IPS-18c (cell line): Measurements from ENCODE around the gene SPRY4.
"Not testable (repeated sequence)": the region's sequence is repeated elsewhere in the genome, so short reads cannot be mapped to it uniquely, and the experiment has no call there.

Source experiments
- H3K4me3 ChIP-seq: 2 replicates; pipeline ENCODE4 v1.7.0; 2013; ENCODE audit warnings: low read depth, mild to moderate bottlenecking, low read length, moderate library complexity; ENCODE audit not compliant: insufficient read depth
- H3K9me3 ChIP-seq: one replicate; pipeline ENCODE4 v1.6.1; 2013; ENCODE audit warnings: mild to moderate bottlenecking, low read length, moderate library complexity; ENCODE audit not compliant: control insufficient read depth, insufficient read depth

SPRY4 gene

GRCh38 chr5:142287973-142288313, 36.9 kb downstream of the SPRY4 start:
- Histone ChIP-seq H3K4me3 (no peak overlapping the region), H3K9me3 (no peaks in the 10 kb centered on the region)

GRCh38 chr5:142287096-142287972, 37.5 kb downstream of the SPRY4 start:
- Histone ChIP-seq H3K4me3 (no peak overlapping the region), H3K9me3 (no peaks in the 10 kb centered on the region)

- H3K4me3 ChIP-seq: no peak overlapping the region
- no peaks in the 10 kb centered on the region for H3K9me3 ChIP-seq
Measured at GRCh38 chr5:142286111-142286510, 38.7 kb downstream of the SPRY4 start.

GRCh38 chr5:142283304-142283703, 41.5 kb downstream of the SPRY4 start:
- no peaks in the 10 kb centered on the region for H3K9me3 ChIP-seq
- H3K4me3 ChIP-seq: no peak overlapping the region

GRCh38 chr5:142281966-142282365, 42.9 kb downstream of the SPRY4 start:
- H3K9me3 ChIP-seq: no peaks in the 10 kb centered on the region
- H3K4me3 ChIP-seq: no peak overlapping the region

GRCh38 chr5:142281008-142281367, 43.8 kb downstream of the SPRY4 start:
- Histone ChIP-seq H3K9me3 (no peaks in the 10 kb centered on the region), H3K4me3 (no peak overlapping the region)

- Histone ChIP-seq H3K4me3 (no peak overlapping the region), H3K9me3 (no peaks in the 10 kb centered on the region)
Measured at GRCh38 chr5:142280066-142281007, 44.5 kb downstream of the SPRY4 start.

- H3K4me3 ChIP-seq: no peak overlapping the region
- H3K9me3 ChIP-seq: no peaks in the 10 kb centered on the region
Measured at GRCh38 chr5:142278627-142279026, 46.2 kb downstream of the SPRY4 start.

GRCh38 chr5:142277796-142278195, 47.0 kb downstream of the SPRY4 start:
- Histone ChIP-seq H3K9me3 (no peaks in the 10 kb centered on the region), H3K4me3 (no peak overlapping the region)

- Histone ChIP-seq H3K4me3 (no peak overlapping the region), H3K9me3 (no peaks in the 10 kb centered on the region)
Measured at GRCh38 chr5:142276517-142276916, 48.3 kb downstream of the SPRY4 start.

- H3K4me3 ChIP-seq: no peak overlapping the region
- H3K9me3 ChIP-seq: no peaks in the 10 kb centered on the region
Measured at GRCh38 chr5:142275496-142275895, 49.3 kb downstream of the SPRY4 start.

- H3K4me3 ChIP-seq, H3K9me3 ChIP-seq: not testable (repeated sequence)
Measured at GRCh38 chr5:142272596-142272995, 52.2 kb downstream of the SPRY4 start.

- not testable (repeated sequence) for H3K4me3 ChIP-seq, H3K9me3 ChIP-seq
Measured at GRCh38 chr5:142264084-142264483, 60.7 kb downstream of the SPRY4 start.

GRCh38 chr5:142263346-142263745, 61.5 kb downstream of the SPRY4 start:
- H3K9me3 ChIP-seq: no peaks in the 10 kb centered on the region
- H3K4me3 ChIP-seq: no peak overlapping the region

GRCh38 chr5:142262683-142263082, 62.1 kb downstream of the SPRY4 start:
- H3K4me3 ChIP-seq: no peak overlapping the region
- H3K9me3 ChIP-seq: no peaks in the 10 kb centered on the region
